ENCODE data around the gene MMP7. TPM values are rescaled to one million over a fixed set of nuclear protein-coding genes. Genes with fewer than 3 reads are reported as not detected.

Gene MMP7
- polyA plus RNA-seq, 5 donors: 0.38 to 0.84 (median 0.70) TPM; not detected in 1

- peak; percentile 57 to 70 for DNase-seq
Observed at GRCh38 chr11:102495161-102496042, 35.1 kb downstream of the MMP7 start.

- no peak for DNase-seq
Observed at GRCh38 chr11:102494216-102494615, 36.3 kb downstream of the MMP7 start.

DNA sequence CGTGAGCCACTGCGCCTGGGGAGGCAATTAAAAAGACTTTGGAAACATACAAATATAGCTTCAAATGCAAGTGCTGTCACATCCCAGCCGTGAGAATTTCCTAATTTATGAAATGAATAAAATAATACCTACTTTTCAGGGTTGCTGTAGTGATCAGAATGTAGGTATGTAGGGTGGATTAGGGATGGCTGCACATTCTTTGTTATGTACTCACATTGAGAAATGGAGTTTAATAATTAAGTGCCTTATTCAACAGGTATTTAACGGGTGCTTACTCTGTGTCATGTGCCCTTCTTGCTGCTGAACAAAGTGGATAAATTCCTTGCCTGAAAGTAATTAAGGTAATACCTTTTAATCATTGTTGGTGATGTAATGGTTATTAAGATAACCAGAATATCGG, 37.0 kb downstream of the MMP7 start:
- DNase-seq: no peak

GRCh38 chr11:102491969-102492368, 38.6 kb downstream of the MMP7 start:
- DNase-seq: no peak

GRCh38 chr11:102489186-102490145, 41.1 kb downstream of the MMP7 start:
- DNase-seq: no peak

- no peak for DNase-seq
Observed at GRCh38 chr11:102488208-102488607, 42.3 kb downstream of the MMP7 start.

- DNase-seq: no peak
Observed at GRCh38 chr11:102487214-102487613, 43.3 kb downstream of the MMP7 start.

- no peak for DNase-seq
Observed at GRCh38 chr11:102486584-102486983, 44.0 kb downstream of the MMP7 start.

GRCh38 chr11:102485095-102485722, 45.3 kb downstream of the MMP7 start:
- no peak for DNase-seq

- DNase-seq: no peak
Observed at GRCh38 chr11:102482433-102482832, 48.1 kb downstream of the MMP7 start.

- no peak for DNase-seq
Observed at GRCh38 chr11:102479733-102480132, 50.8 kb downstream of the MMP7 start.

GRCh38 chr11:102478673-102479299, 51.8 kb downstream of the MMP7 start:
- DNase-seq: no peak

DNA sequence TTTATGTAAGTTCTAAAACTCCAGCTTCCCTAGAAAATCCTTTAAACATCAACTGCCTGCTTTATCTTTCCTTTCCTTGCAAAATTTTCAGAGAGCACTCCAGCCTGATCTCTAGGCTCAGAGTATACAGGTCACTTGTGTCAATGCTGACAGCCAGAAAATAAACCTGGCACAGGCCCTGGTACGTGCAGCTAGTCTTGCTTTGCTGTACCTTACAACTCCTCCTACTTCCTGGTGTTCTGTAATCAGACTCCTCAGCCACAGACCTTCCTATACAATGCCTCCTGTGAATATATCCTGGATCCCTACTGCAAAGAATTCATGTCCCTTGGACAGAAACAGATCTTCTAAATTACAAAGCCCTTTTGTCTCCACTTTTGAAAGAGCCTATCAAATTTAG, 53.7 kb downstream of the MMP7 start:
- DNase-seq: peak in 1 of 2 donors; percentile 31

DNA sequence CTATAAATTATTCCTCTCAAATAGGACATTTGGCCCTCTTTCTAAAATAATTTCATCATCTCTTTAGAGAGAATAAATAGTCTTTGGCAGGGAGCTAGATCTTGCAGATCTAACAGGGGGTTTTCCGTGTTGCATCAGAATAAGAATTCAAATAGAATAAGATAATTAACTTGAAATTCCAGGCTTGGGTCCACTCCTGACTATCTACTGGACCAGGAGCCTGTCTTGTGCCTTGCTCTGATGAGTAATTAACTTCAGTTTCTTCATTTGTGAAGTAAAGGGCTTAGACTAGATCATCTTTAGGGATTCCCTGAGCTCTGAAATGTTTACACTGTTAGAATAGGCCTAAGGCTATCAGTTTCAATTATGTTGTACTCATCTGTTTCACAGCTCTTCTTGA, 54.5 kb downstream of the MMP7 start:
- DNase-seq: no peak

DNA sequence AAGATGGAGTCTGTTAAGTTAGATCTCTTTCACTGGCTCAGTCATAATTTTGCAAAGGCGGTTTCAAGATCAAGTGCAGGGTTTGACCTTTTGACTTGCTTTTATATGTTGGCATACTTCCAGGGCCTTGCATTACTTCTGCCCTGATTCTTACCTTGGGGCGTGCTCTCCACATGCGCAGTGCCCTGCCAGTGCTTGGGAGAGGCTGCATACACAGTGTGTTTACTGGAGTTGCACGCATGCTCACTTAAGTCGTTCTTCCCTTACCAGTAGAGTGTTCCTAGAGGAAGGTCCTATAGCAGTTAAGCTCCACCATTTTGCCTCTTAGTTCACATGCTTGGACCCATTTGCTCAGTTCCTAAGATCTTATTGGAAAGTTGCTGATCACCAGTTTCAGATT, 57.0 kb downstream of the MMP7 start:
- DNase-seq: no peak

GRCh38 chr11:102472127-102472526, 58.4 kb downstream of the MMP7 start:
- no peak for DNase-seq

GRCh38 chr11:102471474-102471873, 59.1 kb downstream of the MMP7 start:
- DNase-seq: no peak

Data from right lung (tissue), 5 donors.